Choroid plexus epithelial cell (primary cell): ENCODE results near the gene ARV1.

Experiments
- DNase-seq: peaks from one replicate; pipeline ENCODE4 v3.0.0-alpha.2; 2010; ENCODE audit warnings: low read depth
- H3K4me3 ChIP-seq: 2 replicates; pipeline ENCODE4 v1.5.1; 2011; ENCODE audit warnings: low read depth, mild to moderate bottlenecking, control low read depth, low read length, moderate library complexity
- CTCF ChIP-seq: conservative IDR thresholded peaks from 2 replicates; pipeline ENCODE4 v1.5.1; 2011; ENCODE audit warnings: low read depth, mild to moderate bottlenecking, control low read depth, inconsistent platforms, low read length, moderate library complexity

The ARV1 gene

DNA sequence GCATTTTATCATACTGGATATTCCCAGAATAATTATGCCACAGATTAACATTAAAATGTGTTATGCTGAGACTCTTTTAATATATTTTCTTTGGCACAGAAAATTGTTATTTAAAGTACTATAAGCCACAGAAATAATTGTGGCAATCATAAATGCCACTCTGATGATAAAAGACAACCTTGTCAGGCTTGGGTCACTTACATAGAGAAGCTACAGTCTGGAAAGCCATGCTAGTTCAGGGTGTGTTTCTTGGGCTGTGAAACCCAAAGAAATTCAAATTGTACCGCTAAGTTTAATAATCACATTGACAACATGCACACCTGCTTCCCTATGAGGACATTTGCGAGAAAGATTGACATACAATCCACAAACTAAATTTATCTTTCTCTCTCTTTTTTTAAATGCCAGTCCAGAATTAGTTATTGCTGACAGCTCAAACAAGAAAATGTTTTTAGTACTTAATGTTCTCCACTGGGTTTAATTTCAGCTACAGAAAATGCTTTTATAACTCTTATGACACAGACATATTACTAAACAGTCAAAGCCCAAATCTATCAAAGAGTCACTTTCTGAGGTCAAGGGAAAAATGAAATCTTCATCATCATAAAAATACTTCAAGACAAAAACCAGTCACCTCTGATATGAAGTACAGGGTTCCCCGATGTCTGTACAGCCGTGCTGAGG, 38.9 kb upstream of the ARV1 start:
- DNase-seq, result no peak
- H3K4me3 ChIP-seq, result no peak overlapping the region
- no peak for TF ChIP-seq CTCF

GRCh38 chr1:230940848-230941247, 38.0 kb upstream of the ARV1 start:
- H3K4me3 ChIP-seq, result no peak overlapping the region
- peak; percentile 28 for DNase-seq
- TF ChIP-seq CTCF, result no peak

DNA sequence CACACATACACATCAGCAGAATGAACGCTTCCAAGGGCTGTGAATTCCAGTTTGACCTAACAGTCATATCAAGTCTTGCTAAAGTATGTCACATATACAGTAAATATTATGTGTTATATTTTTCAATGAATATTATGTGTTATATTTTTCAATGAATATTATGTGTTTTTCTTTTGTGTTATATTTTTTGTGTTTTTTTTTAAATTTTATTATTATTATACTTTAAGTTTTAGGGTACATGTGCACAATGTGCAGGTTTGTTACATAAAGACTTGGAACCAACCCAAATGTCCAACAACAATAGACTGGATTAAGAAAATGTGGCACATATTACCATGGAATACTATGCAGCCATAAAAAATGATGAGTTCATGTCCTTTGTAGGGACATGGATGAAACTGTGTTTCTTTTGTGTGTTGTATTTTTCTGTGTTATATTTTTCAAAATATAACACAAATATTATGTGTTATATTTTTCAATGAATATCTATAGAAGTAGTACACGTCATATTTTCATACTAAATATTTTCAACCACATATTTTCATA, 35.8 kb upstream of the ARV1 start:
- no peak for TF ChIP-seq CTCF
- no peak overlapping the region for H3K4me3 ChIP-seq
- DNase-seq, result no peak

DNA sequence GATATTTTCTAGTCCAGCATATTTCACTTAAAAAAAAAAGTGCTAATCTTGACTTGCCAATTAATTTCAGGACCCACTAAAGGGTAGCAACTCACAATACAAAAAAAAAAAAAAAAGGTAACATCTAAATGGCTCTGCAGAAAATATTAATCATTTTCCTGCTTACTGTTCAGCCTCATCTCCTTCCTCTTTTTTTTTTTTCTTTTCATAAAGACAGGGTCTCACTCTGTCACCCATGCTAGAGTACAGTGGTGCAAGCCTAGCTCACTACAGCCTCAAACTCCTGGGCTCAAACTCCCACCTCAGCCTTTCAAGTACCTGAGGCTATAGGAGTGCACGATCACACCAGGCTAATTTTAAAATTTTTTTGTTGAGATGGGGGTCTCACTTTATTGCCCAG, 30.6 kb upstream of the ARV1 start:
- DNase-seq, result no peak

GRCh38 chr1:230948903-230949302, 30.0 kb upstream of the ARV1 start:
- TF ChIP-seq CTCF, result no peak
- H3K4me3 ChIP-seq, result no peak overlapping the region
- no peak for DNase-seq

More for the DNA sequence above, 30.6 kb upstream of the ARV1 start:
- H3K4me3 ChIP-seq, result no peak overlapping the region
- TF ChIP-seq CTCF, result no peak

GRCh38 chr1:230950404-230950803, 28.5 kb upstream of the ARV1 start:
- TF ChIP-seq CTCF, result no peak
- no peak for DNase-seq
- H3K4me3 ChIP-seq, result no peak overlapping the region

DNA sequence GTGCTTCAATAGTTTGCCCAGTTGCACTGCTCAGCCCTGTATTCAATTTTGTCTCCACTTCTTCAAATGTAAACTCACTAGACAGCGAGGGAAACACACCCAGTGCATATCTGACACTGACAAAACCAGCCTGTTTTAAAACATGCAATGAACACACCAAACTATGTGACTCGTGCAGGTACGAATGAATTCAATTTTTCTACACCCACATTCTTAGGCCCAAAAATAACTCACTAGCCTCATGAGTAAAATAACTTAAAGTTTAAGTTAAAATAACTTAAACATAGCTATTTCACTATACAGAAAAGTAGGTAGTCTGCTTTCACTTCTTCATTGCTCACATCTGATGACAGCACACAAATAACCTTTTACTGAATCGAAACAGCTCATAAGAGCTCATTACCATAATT, 21.3 kb upstream of the ARV1 start:
- DNase-seq, result no peak
- TF ChIP-seq CTCF, result no peak
- no peak overlapping the region for H3K4me3 ChIP-seq
